Caco-2 (cell line): ENCODE results near the gene SSTR5. TPM values are rescaled to one million over a fixed set of nuclear protein-coding genes. Genes with fewer than 3 reads are reported as not detected.

ENCODE experiments used
- BruUV-seq: library from RNA; stranded (reverse); fragments of 400-500 nt; replicated peaks from 2 replicates; lab custom pipeline; 2021; lab: Mats Ljungman, UMichigan
- CTCF ChIA-PET: fragments of 300-600 bp; sonication (Branson Sonifier 250); formaldehyde crosslinking; loops from one replicate; lab custom pipeline; 2022; ENCODE audit warnings: antibody characterized with exemption; lab: Charles Lee
- POLR2A ChIA-PET: fragments of 300-600 bp; sonication (Branson Sonifier 250); formaldehyde crosslinking; loops from one replicate; lab custom pipeline; 2022; ENCODE audit warnings: antibody characterized with exemption; lab: Charles Lee
- DNase-seq, 2 experiments: peaks; one replicate each; pipeline versions ENCODE4 v3.0.0 to v3.0.0-alpha.2; 2020 to 2022
- H3K27me3 ChIP-seq: replicated peaks from 2 replicates; pipeline ENCODE4 v1.6.0; 2011; ENCODE audit warnings: low read length; ENCODE audit not compliant: control insufficient read depth, insufficient read depth
- H3K36me3 ChIP-seq: 2 replicates; pipeline ENCODE4 v1.5.1; 2011; ENCODE audit warnings: low read length; ENCODE audit not compliant: control insufficient read depth, insufficient read depth
- H3K4me1 ChIP-seq: fragments of 250-450 bp; sonication (Bioruptor Pico); 2 replicates; pipeline ENCODE4 v1.5.1; 2020; ENCODE audit warnings: mild to moderate bottlenecking
- H3K4me3 ChIP-seq: 2 replicates; pipeline ENCODE4 v1.5.1; 2011; ENCODE audit warnings: low read depth, mild to moderate bottlenecking, control low read depth, low read length
- H3K9me3 ChIP-seq: fragments of 250-450 bp; sonication (Bioruptor Pico); 2 replicates; pipeline ENCODE4 v1.5.1; 2020; ENCODE audit warnings: mild to moderate bottlenecking, moderate library complexity
- H3K27ac Mint-ChIP-seq: one replicate; pipeline ENCODE4 v1.8.0; 2022; ENCODE audit warnings: mixed read lengths; ENCODE audit not compliant: unreplicated experiment
- H3K27me3 Mint-ChIP-seq: one replicate; pipeline ENCODE4 v1.8.0; 2022; ENCODE audit warnings: mixed read lengths; ENCODE audit not compliant: insufficient read depth, unreplicated experiment
- H3K36me3 Mint-ChIP-seq: one replicate; pipeline ENCODE4 v1.8.0; 2022; ENCODE audit warnings: mild to moderate bottlenecking, mixed read lengths; ENCODE audit not compliant: insufficient read depth, unreplicated experiment
- H3K4me1 Mint-ChIP-seq: one replicate; pipeline ENCODE4 v1.8.0; 2022; ENCODE audit warnings: low read depth, mixed read lengths; ENCODE audit not compliant: unreplicated experiment
- H3K4me3 Mint-ChIP-seq: one replicate; pipeline ENCODE4 v1.8.0; 2022; ENCODE audit warnings: mild to moderate bottlenecking, moderate library complexity, mixed read lengths; ENCODE audit not compliant: unreplicated experiment
- H3K9me3 Mint-ChIP-seq: one replicate; pipeline ENCODE4 v1.8.0; 2022; ENCODE audit warnings: mixed read lengths; ENCODE audit not compliant: unreplicated experiment
- CTCF ChIP-seq, 2 experiments: fragments of 200-600 bp in 1 of 2; IDR thresholded peaks; 1 replicate in 1 of 2; 2 replicates in 1 of 2; pipeline versions ENCODE4 v1.5.1 to v1.8.0; 2011 to 2022; ENCODE audit warnings: antibody characterized with exemption in 1 of 2, control low read depth in 1 of 2, inconsistent platforms in 1 of 2, low read depth in 1 of 2, low read length in 1 of 2, mild to moderate bottlenecking in 1 of 2, moderate library complexity in 1 of 2; ENCODE audit not compliant: insufficient read depth in 1 of 2, severe bottlenecking in 1 of 2, unreplicated experiment in 1 of 2
- intact Hi-C: fragments of 100-400 bp; cut with micrococcal nuclease; formaldehyde crosslinking; loops from one replicate; pipeline ENCODE4 v1.10.0; 2022; ENCODE audit not compliant: unreplicated experiment
- total RNA-seq: library from RNA; stranded (reverse); gene quantifications from 2 replicates; pipeline ENCODE4 v1.2.3, GENCODE V29; 2022

Gene SSTR5
- total RNA-seq, 1 experiment from 2014 or later = 0.23 TPM

- no peaks in the 10 kb centered on the region for H3K9me3 Mint-ChIP-seq
- H3K4me3 ChIP-seq = no peak overlapping the region
- peaks cover 5% of the 10 kb centered on the region; the same call in 1 of the 2 replicates for H3K4me1 ChIP-seq
- TF ChIP-seq CTCF (IDR thresholded peaks at IDR 0.05; ENCODE audit: insufficient read depth in 1 of 2, low read depth in 1 of 2, low read length in 1 of 2, severe bottlenecking in 1 of 2, unreplicated experiment in 1 of 2) = no peak
- H3K27me3 ChIP-seq = no peaks in the 10 kb centered on the region
- H3K27me3 Mint-ChIP-seq = no peaks in the 10 kb centered on the region
- ChIA-PET CTCF (no interaction called here), POLR2A (no interaction called here)
- intact Hi-C loops = no loop called here
- no TSS peak for BruUV-seq
- no peaks in the 10 kb centered on the region for H3K36me3 Mint-ChIP-seq
- no peak overlapping the region for H3K4me3 Mint-ChIP-seq
- no peaks in the 10 kb centered on the region for H3K9me3 ChIP-seq
- DNase-seq = no peak
- H3K4me1 Mint-ChIP-seq = no peaks in the 10 kb centered on the region
- no peaks in the 10 kb centered on the region for H3K36me3 ChIP-seq
- H3K27ac Mint-ChIP-seq = no peak overlapping the region
Measured at GRCh38 chr16:1049113-1049975, 23.2 kb upstream of the SSTR5 start.

GRCh38 chr16:1049976-1050247 lies 22.6 kb upstream of the SSTR5 start:
- Histone ChIP-seq H3K36me3 (no peaks in the 10 kb centered on the region), H3K27me3 (no peaks in the 10 kb centered on the region), H3K9me3 (no peaks in the 10 kb centered on the region), H3K4me3 (no peak overlapping the region), H3K4me1 (peaks cover 5% of the 10 kb centered on the region; the same call in 1 of the 2 replicates)
- DNase-seq = no peak
- Mint-ChIP-seq H3K4me1 (no peaks in the 10 kb centered on the region), H3K4me3 (no peak overlapping the region), H3K9me3 (no peaks in the 10 kb centered on the region), H3K27me3 (no peaks in the 10 kb centered on the region), H3K27ac (no peak overlapping the region), H3K36me3 (no peaks in the 10 kb centered on the region)
- ChIA-PET POLR2A (no interaction called here), CTCF (no interaction called here)
- TF ChIP-seq CTCF (IDR thresholded peaks at IDR 0.05; ENCODE audit: insufficient read depth in 1 of 2, low read depth in 1 of 2, low read length in 1 of 2, severe bottlenecking in 1 of 2, unreplicated experiment in 1 of 2) = no peak
- BruUV-seq = no TSS peak
- intact Hi-C loops = no loop called here

- Mint-ChIP-seq H3K9me3 (no peaks in the 10 kb centered on the region), H3K27ac (no peak overlapping the region), H3K27me3 (no peaks in the 10 kb centered on the region), H3K4me1 (no peaks in the 10 kb centered on the region), H3K36me3 (no peaks in the 10 kb centered on the region), H3K4me3 (no peak overlapping the region)
- Histone ChIP-seq H3K4me1 (peaks cover 5% of the 10 kb centered on the region; the same call in 1 of the 2 replicates), H3K36me3 (no peaks in the 10 kb centered on the region), H3K4me3 (no peak overlapping the region), H3K9me3 (no peaks in the 10 kb centered on the region), H3K27me3 (no peaks in the 10 kb centered on the region)
- CTCF ChIA-PET = no interaction called here
- intact Hi-C loops = no loop called here
- no peak for DNase-seq
- no peak for TF ChIP-seq CTCF (IDR thresholded peaks at IDR 0.05; ENCODE audit: insufficient read depth in 1 of 2, low read depth in 1 of 2, low read length in 1 of 2, severe bottlenecking in 1 of 2, unreplicated experiment in 1 of 2)
- BruUV-seq = no TSS peak
- POLR2A ChIA-PET = no interaction called here
Measured at GRCh38 chr16:1050516-1050915, 22.0 kb upstream of the SSTR5 start.
